NCI-H1092 treated with DMSO at 0.1 percent for 48 hours (cell line): ENCODE data around the gene SANBR.

ENCODE experiments used
- DNase-seq: peaks from one replicate; lab custom pipeline; 2025; lab: John Stamatoyannopoulos, UW

SANBR gene

GRCh38 chr2:61090386-61090921 is 24.8 kb downstream of the SANBR start:
- DNase-seq = no peak

- no peak for DNase-seq
These were observed 25.8 kb downstream of the SANBR start for GRCh38 chr2:61091485-61091884.

- no peak for DNase-seq
These were observed 30.8 kb downstream of the SANBR start for GRCh38 chr2:61096438-61096837.

GRCh38 chr2:61100801-61101200 is 35.1 kb downstream of the SANBR start:
- no peak for DNase-seq

- DNase-seq = no peak
These were observed 43.6 kb downstream of the SANBR start for GRCh38 chr2:61109291-61109690.

- DNase-seq = no peak
These were observed 46.0 kb downstream of the SANBR start for GRCh38 chr2:61111708-61112107.

GRCh38 chr2:61114147-61114546 is 48.5 kb downstream of the SANBR start:
- no peak for DNase-seq
